ENCODE results near the gene TAS2R39. TPM values are rescaled to one million over a fixed set of nuclear protein-coding genes. Genes with fewer than 3 reads are reported as not detected.

TAS2R39 gene
- total and polyA plus RNA-seq, 2 experiments from 2014 or later, result 0.21 TPM; not detected in 1

GRCh38 chr7:143210541-143210940 is 27.3 kb downstream of the TAS2R39 start:
- no peak overlapping the region for H2AFZ ChIP-seq
- H3K36me3 ChIP-seq (ENCODE audit: insufficient read depth), result no peaks in the 10 kb centered on the region
- H3F3A ChIP-seq (replicated peaks; ENCODE audit: low read depth), result no peaks in the 10 kb centered on the region
- no peaks in the 10 kb centered on the region; the same call in 2 of the 3 replicates for H3K36me3 Mint-ChIP-seq (ENCODE audit: low read depth)
- no peaks in the 10 kb centered on the region for H3K4me1 ChIP-seq (ENCODE audit: insufficient read depth)
- H3K4me1 Mint-ChIP-seq, result no peaks in the 10 kb centered on the region
- H3K4me3 Mint-ChIP-seq, result no peak overlapping the region
- H3K4me2 ChIP-seq, result no peak overlapping the region
- peaks cover 2% of the 10 kb centered on the region for H3K27me3 Mint-ChIP-seq (ENCODE audit: insufficient read depth, low read depth, poor library complexity)
- H3K9me3 Mint-ChIP-seq, result no peaks in the 10 kb centered on the region; the same call in 2 of the 3 replicates
- no peaks in the 10 kb centered on the region for H3K79me2 ChIP-seq (replicated peaks; ENCODE audit: insufficient read depth)
- H3K27me3 ChIP-seq (ENCODE audit: insufficient read depth), result no peaks in the 10 kb centered on the region
- H4K20me1 ChIP-seq (replicated peaks; ENCODE audit: insufficient read depth), result no peaks in the 10 kb centered on the region
- no peaks in the 10 kb centered on the region for H3K9me2 ChIP-seq (ENCODE audit: insufficient read depth)
- no peak overlapping the region for H3K27ac Mint-ChIP-seq
- ATAC-seq (no peak), DNase-seq (ENCODE audit: low spot score) (no peak)
- TF ChIP-seq JUNB (IDR thresholded peaks at IDR 0.05; ENCODE audit: unreplicated experiment) (no peak), POLR2AphosphoS5 (IDR thresholded peaks at IDR 0.05; ENCODE audit: low read depth) (no peak), ZNF114 (CRISPR knock-in tag; IDR thresholded peaks at IDR 0.05) (no peak), EZH2 (IDR thresholded peaks at IDR 0.05; ENCODE audit: low read depth, unreplicated experiment) (no peak), NANOG (IDR thresholded peaks at IDR 0.05; ENCODE audit: borderline replicate concordance) (no peak), ZNF331 (CRISPR knock-in tag; IDR thresholded peaks at IDR 0.05; ENCODE audit: low read depth) (no peak), EZH2phosphoT487 (IDR thresholded peaks at IDR 0.05; ENCODE audit: unreplicated experiment) (no peak), CREB1 (CRISPR knock-in tag; IDR thresholded peaks at IDR 0.05; ENCODE audit: low read depth) (no peak), STAT1 (IDR thresholded peaks at IDR 0.05; ENCODE audit: unreplicated experiment) (no peak)
- TF ChIP-seq, protein P1, sequence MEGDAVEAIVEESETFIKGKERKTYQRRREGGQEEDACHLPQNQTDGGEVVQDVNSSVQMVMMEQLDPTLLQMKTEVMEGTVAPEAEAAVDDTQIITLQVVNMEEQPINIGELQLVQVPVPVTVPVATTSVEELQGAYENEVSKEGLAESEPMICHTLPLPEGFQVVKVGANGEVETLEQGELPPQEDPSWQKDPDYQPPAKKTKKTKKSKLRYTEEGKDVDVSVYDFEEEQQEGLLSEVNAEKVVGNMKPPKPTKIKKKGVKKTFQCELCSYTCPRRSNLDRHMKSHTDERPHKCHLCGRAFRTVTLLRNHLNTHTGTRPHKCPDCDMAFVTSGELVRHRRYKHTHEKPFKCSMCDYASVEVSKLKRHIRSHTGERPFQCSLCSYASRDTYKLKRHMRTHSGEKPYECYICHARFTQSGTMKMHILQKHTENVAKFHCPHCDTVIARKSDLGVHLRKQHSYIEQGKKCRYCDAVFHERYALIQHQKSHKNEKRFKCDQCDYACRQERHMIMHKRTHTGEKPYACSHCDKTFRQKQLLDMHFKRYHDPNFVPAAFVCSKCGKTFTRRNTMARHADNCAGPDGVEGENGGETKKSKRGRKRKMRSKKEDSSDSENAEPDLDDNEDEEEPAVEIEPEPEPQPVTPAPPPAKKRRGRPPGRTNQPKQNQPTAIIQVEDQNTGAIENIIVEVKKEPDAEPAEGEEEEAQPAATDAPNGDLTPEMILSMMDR (conservative IDR thresholded peaks at IDR 0.05; ENCODE audit: low read depth in 2 of 2), result no peak
- TF ChIP-seq, protein P2, sequence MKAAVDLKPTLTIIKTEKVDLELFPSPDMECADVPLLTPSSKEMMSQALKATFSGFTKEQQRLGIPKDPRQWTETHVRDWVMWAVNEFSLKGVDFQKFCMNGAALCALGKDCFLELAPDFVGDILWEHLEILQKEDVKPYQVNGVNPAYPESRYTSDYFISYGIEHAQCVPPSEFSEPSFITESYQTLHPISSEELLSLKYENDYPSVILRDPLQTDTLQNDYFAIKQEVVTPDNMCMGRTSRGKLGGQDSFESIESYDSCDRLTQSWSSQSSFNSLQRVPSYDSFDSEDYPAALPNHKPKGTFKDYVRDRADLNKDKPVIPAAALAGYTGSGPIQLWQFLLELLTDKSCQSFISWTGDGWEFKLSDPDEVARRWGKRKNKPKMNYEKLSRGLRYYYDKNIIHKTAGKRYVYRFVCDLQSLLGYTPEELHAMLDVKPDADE (IDR thresholded peaks at IDR 0.05), result no peak
- TF ChIP-seq, protein P3, sequence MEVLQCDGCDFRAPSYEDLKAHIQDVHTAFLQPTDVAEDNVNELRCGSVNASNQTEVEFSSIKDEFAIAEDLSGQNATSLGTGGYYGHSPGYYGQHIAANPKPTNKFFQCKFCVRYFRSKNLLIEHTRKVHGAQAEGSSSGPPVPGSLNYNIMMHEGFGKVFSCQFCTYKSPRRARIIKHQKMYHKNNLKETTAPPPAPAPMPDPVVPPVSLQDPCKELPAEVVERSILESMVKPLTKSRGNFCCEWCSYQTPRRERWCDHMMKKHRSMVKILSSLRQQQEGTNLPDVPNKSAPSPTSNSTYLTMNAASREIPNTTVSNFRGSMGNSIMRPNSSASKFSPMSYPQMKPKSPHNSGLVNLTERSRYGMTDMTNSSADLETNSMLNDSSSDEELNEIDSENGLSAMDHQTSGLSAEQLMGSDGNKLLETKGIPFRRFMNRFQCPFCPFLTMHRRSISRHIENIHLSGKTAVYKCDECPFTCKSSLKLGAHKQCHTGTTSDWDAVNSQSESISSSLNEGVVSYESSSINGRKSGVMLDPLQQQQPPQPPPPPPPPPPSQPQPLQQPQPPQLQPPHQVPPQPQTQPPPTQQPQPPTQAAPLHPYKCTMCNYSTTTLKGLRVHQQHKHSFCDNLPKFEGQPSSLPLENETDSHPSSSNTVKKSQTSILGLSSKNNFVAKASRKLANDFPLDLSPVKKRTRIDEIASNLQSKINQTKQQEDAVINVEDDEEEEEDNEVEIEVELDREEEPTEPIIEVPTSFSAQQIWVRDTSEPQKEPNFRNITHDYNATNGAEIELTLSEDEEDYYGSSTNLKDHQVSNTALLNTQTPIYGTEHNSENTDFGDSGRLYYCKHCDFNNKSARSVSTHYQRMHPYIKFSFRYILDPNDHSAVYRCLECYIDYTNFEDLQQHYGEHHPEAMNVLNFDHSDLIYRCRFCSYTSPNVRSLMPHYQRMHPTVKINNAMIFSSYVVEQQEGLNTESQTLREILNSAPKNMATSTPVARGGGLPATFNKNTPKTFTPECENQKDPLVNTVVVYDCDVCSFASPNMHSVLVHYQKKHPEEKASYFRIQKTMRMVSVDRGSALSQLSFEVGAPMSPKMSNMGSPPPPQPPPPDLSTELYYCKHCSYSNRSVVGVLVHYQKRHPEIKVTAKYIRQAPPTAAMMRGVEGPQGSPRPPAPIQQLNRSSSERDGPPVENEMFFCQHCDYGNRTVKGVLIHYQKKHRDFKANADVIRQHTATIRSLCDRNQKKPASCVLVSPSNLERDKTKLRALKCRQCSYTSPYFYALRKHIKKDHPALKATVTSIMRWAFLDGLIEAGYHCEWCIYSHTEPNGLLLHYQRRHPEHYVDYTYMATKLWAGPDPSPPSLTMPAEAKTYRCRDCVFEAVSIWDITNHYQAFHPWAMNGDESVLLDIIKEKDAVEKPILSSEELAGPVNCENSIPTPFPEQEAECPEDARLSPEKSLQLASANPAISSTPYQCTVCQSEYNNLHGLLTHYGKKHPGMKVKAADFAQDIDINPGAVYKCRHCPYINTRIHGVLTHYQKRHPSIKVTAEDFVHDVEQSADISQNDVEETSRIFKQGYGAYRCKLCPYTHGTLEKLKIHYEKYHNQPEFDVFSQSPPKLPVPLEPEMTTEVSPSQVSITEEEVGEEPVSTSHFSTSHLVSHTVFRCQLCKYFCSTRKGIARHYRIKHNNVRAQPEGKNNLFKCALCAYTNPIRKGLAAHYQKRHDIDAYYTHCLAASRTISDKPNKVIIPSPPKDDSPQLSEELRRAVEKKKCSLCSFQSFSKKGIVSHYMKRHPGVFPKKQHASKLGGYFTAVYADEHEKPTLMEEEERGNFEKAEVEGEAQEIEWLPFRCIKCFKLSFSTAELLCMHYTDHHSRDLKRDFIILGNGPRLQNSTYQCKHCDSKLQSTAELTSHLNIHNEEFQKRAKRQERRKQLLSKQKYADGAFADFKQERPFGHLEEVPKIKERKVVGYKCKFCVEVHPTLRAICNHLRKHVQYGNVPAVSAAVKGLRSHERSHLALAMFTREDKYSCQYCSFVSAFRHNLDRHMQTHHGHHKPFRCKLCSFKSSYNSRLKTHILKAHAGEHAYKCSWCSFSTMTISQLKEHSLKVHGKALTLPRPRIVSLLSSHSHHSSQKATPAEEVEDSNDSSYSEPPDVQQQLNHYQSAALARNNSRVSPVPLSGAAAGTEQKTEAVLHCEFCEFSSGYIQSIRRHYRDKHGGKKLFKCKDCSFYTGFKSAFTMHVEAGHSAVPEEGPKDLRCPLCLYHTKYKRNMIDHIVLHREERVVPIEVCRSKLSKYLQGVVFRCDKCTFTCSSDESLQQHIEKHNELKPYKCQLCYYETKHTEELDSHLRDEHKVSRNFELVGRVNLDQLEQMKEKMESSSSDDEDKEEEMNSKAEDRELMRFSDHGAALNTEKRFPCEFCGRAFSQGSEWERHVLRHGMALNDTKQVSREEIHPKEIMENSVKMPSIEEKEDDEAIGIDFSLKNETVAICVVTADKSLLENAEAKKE (CRISPR knock-in tag; IDR thresholded peaks at IDR 0.05), result no peak
- TF ChIP-seq, protein P4, sequence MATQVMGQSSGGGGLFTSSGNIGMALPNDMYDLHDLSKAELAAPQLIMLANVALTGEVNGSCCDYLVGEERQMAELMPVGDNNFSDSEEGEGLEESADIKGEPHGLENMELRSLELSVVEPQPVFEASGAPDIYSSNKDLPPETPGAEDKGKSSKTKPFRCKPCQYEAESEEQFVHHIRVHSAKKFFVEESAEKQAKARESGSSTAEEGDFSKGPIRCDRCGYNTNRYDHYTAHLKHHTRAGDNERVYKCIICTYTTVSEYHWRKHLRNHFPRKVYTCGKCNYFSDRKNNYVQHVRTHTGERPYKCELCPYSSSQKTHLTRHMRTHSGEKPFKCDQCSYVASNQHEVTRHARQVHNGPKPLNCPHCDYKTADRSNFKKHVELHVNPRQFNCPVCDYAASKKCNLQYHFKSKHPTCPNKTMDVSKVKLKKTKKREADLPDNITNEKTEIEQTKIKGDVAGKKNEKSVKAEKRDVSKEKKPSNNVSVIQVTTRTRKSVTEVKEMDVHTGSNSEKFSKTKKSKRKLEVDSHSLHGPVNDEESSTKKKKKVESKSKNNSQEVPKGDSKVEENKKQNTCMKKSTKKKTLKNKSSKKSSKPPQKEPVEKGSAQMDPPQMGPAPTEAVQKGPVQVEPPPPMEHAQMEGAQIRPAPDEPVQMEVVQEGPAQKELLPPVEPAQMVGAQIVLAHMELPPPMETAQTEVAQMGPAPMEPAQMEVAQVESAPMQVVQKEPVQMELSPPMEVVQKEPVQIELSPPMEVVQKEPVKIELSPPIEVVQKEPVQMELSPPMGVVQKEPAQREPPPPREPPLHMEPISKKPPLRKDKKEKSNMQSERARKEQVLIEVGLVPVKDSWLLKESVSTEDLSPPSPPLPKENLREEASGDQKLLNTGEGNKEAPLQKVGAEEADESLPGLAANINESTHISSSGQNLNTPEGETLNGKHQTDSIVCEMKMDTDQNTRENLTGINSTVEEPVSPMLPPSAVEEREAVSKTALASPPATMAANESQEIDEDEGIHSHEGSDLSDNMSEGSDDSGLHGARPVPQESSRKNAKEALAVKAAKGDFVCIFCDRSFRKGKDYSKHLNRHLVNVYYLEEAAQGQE (IDR thresholded peaks at IDR 0.05; ENCODE audit: unreplicated experiment), result no peak
- H3K4me3 ChIP-seq, result no peak overlapping the region
- H3K27ac ChIP-seq (ENCODE audit: low read depth), result no peak overlapping the region

All from GM23338 (cell line).